Kidney epithelial cell (primary cell): ENCODE results near the gene CYFIP1. TPM values are rescaled to one million over a fixed set of nuclear protein-coding genes. Genes with fewer than 3 reads are reported as not detected.
A peak's percentile ranks its signal among the peaks of the same experiment; 100 is the strongest.

Experiments
- DNase-seq: peaks from one replicate; pipeline ENCODE4 v3.0.0-alpha.2; 2010; ENCODE audit warnings: low read depth
- H3K27me3 ChIP-seq: 2 replicates; pipeline ENCODE4 v1.6.0; 2011; ENCODE audit warnings: low read length; ENCODE audit not compliant: control insufficient read depth, insufficient read depth
- H3K36me3 ChIP-seq: 2 replicates; pipeline ENCODE4 v1.5.1; 2011; ENCODE audit warnings: low read length; ENCODE audit not compliant: control insufficient read depth, insufficient read depth
- H3K4me3 ChIP-seq: 2 replicates; pipeline ENCODE4 v1.5.1; 2011; ENCODE audit warnings: low read depth, mild to moderate bottlenecking, control low read depth, low read length
- CTCF ChIP-seq: IDR thresholded peaks from 2 replicates; pipeline ENCODE4 v1.5.1; 2011; ENCODE audit warnings: mild to moderate bottlenecking, moderate library complexity, low read length, control low read depth, inconsistent platforms; ENCODE audit not compliant: insufficient read depth, poor library complexity, severe bottlenecking
- total RNA-seq: library from RNA; depleted of rRNA; stranded (reverse); fragments of >200 nt; gene quantifications from 2 replicates; pipeline ENCODE4 v1.2.3, GENCODE V29; 2015

CYFIP1 gene
- total RNA-seq, 1 donor from 2014 or later, result 110 TPM

DNA sequence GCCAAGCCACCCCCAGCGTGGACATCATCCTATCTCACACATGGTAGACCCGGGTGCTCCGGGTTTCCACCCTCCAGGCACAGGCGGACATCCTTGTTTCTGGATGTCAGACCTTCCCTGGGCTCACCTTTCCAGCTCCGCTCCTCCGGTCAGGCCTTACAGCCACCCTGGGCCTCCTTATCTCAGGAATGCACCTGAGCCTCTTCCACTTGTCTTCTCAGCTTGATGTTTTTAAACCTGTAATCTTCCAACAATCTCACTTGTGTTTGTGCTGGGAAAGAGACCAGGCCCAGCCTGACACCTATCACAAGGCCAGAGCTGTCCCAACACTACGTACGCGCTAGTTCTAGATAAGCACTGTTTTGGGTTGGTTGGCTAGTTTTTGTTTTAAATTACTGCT, 87.8 kb downstream of the CYFIP1 start:
- no peak overlapping the region for H3K4me3 ChIP-seq
- no peak for TF ChIP-seq CTCF
- peaks cover 3% of the 10 kb centered on the region for H3K36me3 ChIP-seq
- DNase-seq, result no peak
- H3K27me3 ChIP-seq, result no peaks in the 10 kb centered on the region

DNA sequence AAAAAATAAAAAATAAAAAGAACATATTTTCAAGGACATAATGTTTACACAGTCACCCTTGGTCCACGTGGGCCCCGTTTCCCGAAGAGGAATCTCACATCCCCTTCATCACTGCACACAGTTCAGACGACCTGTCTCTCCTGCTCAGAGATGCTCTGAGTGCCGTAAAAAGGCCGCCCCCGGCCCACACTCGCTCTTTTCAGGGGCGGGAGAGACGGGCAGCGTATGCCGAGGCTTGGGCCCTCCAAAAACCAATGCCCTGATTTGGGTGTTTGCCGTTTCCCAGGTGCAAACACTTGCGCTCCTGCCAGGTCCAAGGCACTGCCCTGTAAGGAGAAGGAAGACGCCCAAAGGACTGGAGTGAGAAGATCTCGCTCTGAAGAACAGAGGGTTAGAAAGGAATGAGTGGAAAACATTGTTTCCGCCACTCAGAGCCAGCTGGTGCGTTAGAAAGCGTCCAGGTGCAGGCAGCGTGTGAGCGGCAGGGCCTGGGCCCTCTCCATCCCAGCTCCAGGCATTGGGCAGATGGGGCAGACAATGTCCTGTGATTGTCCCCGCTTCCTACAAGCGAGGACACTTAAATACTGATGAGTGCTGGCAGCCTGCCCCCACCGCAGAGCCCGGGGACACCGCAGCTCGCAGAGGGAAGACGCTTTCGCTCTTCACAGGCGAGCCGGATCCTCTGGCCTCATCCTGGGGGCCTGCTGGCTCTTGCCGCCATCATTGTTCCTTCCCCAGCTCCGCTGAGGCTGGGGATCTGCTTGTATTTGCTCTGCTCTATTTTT, 88.5 kb downstream of the CYFIP1 start:
- Histone ChIP-seq H3K36me3 (peaks cover 3% of the 10 kb centered on the region), H3K27me3 (no peaks in the 10 kb centered on the region), H3K4me3 (no peak overlapping the region)
- no peak for TF ChIP-seq CTCF
- DNase-seq, result no peak

DNA sequence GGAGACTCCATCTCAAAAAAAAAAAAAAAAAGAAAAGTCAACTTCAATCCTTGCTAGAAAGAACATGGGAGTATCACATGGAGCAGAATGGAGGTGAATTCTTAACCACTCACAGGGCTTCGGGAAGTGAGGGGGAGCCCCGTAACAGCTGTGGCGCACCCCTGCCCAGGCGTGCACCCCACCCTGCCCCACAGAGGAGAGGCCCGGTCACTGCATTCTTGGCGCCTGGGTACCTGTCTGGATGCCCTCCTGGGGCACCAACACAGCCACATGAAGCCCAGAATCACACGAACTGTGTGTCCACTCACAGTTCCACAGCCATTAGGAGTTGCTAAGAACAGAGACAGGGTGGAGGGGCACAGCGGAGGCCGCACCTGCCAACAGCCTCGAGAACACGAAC, 89.9 kb downstream of the CYFIP1 start:
- TF ChIP-seq CTCF, result no peak

GRCh38 chr15:22889146-22889818, 90.9 kb downstream of the CYFIP1 start:
- Histone ChIP-seq H3K27me3 (no peaks in the 10 kb centered on the region), H3K36me3 (peaks cover 3% of the 10 kb centered on the region), H3K4me3 (no peak overlapping the region)
- no peak for TF ChIP-seq CTCF
- DNase-seq, result no peak

More for the DNA sequence above, 89.9 kb downstream of the CYFIP1 start:
- Histone ChIP-seq H3K27me3 (no peaks in the 10 kb centered on the region), H3K4me3 (no peak overlapping the region), H3K36me3 (peaks cover 3% of the 10 kb centered on the region)
- no peak for DNase-seq

- TF ChIP-seq CTCF, result no peak
- Histone ChIP-seq H3K36me3 (no peaks in the 10 kb centered on the region), H3K27me3 (no peaks in the 10 kb centered on the region), H3K4me3 (no peak overlapping the region)
- DNase-seq, result peak; percentile 82
These were observed 91.9 kb downstream of the CYFIP1 start for GRCh38 chr15:22888120-22888859.
